HG02571 (cell line): ENCODE measurements around the gene URGCP.
"Not testable (repeated sequence)": the region's sequence is repeated elsewhere in the genome, so short reads cannot be mapped to it uniquely, and the experiment has no call there.

Experiments
- ATAC-seq: cut with Tn5 transposase; IDR thresholded peaks from one replicate; pipeline ENCODE4 v1.9.1; 2021; ENCODE audit warnings: mild to moderate bottlenecking, moderate library complexity; ENCODE audit not compliant: unreplicated experiment

The URGCP gene

GRCh38 chr7:43838201-43838658 is 68.2 kb downstream of the URGCP start:
- no peak for ATAC-seq

GRCh38 chr7:43834463-43835251 is 71.7 kb downstream of the URGCP start:
- no peak for ATAC-seq

GRCh38 chr7:43830917-43831316 is 75.5 kb downstream of the URGCP start:
- ATAC-seq, result not testable (repeated sequence)
